Panc1 (cell line): ENCODE measurements around the gene NPFF. TPM values are rescaled to one million over a fixed set of nuclear protein-coding genes. Genes with fewer than 3 reads are reported as not detected.

Experiments
- ATAC-seq: fragments of 200-7000 bp; cut with Tn5 transposase; 2 replicates; pipeline ENCODE4 v1.9.1; 2020; ENCODE audit warnings: mild to moderate bottlenecking, moderate library complexity
- BruUV-seq: library from RNA; stranded (reverse); fragments of 400-500 nt; replicated peaks from 2 replicates; lab custom pipeline; 2021; lab: Mats Ljungman, UMichigan
- CTCF ChIA-PET: fragments of 300-600 bp; sonication (Branson Sonifier 250); formaldehyde crosslinking; loops from one replicate; lab custom pipeline; 2022; ENCODE audit warnings: antibody characterized with exemption; lab: Charles Lee
- POLR2A ChIA-PET: fragments of 300-600 bp; sonication (Branson Sonifier 250); formaldehyde crosslinking; loops from one replicate; lab custom pipeline; 2022; ENCODE audit warnings: antibody characterized with exemption; lab: Charles Lee
- DNase-seq: peaks from one replicate; pipeline ENCODE4 v3.0.0-alpha.2; 2010; ENCODE audit warnings: low read depth, low spot score
- H3K27ac ChIP-seq: 2 replicates; pipeline ENCODE4 v1.5.1; 2011; ENCODE audit warnings: mild to moderate bottlenecking, low read length, inconsistent platforms
- H3K27me3 ChIP-seq: fragments of 200-500 bp; sonication (Bioruptor generic); 2 replicates; pipeline ENCODE4 v1.6.0; 2014; ENCODE audit warnings: low read length, inconsistent platforms; ENCODE audit not compliant: control insufficient read depth, insufficient read depth
- H3K36me3 ChIP-seq: fragments of 200-500 bp; sonication (Bioruptor generic); 2 replicates; pipeline ENCODE4 v1.5.1; 2014; ENCODE audit warnings: inconsistent platforms, mild to moderate bottlenecking, low read length, moderate library complexity; ENCODE audit not compliant: control insufficient read depth, insufficient read depth
- H3K4me1 ChIP-seq: 2 replicates; pipeline ENCODE4 v1.5.1; 2011; ENCODE audit warnings: inconsistent platforms, mild to moderate bottlenecking, low read length, moderate library complexity; ENCODE audit not compliant: control insufficient read depth, insufficient read depth
- H3K4me3 ChIP-seq, 2 experiments: 2 replicates each; pipeline ENCODE4 v1.5.1; 2011 to 2012; ENCODE audit warnings: low read depth in 2 of 2, low read length in 2 of 2, mild to moderate bottlenecking in 2 of 2, inconsistent platforms in 1 of 2, moderate library complexity in 1 of 2
- H3K9me3 ChIP-seq: fragments of 200-500 bp; sonication (Bioruptor generic); 2 replicates; pipeline ENCODE4 v1.5.1; 2014; ENCODE audit warnings: low read depth, mild to moderate bottlenecking, inconsistent platforms, low read length, moderate library complexity; ENCODE audit not compliant: control insufficient read depth, insufficient read depth
- CTCF ChIP-seq: fragments of 450-650 bp; IDR thresholded peaks from 2 replicates; pipeline ENCODE4 v1.5.1; 2017; ENCODE audit warnings: mild to moderate bottlenecking
- POLR2AphosphoS5 ChIP-seq: IDR thresholded peaks from 2 replicates; pipeline ENCODE4 v1.6.1; 2012; ENCODE audit warnings: mild to moderate bottlenecking, low read depth, low read length, moderate library complexity
- REST ChIP-seq, 2 experiments: IDR thresholded peaks; 2 replicates each; pipeline ENCODE4 v1.6.1; 2011 to 2012; ENCODE audit warnings: low read depth in 2 of 2, control low read depth in 1 of 2, low read length in 1 of 2, mild to moderate bottlenecking in 1 of 2, moderate library complexity in 1 of 2; ENCODE audit not compliant: insufficient read depth in 1 of 2
- SIN3A ChIP-seq: IDR thresholded peaks from 2 replicates; pipeline ENCODE4 v1.6.1; 2012; ENCODE audit warnings: low read depth, mild to moderate bottlenecking, low read length, moderate library complexity, borderline replicate concordance; ENCODE audit not compliant: insufficient read depth
- TCF7L2 ChIP-seq: IDR thresholded peaks from 2 replicates; pipeline ENCODE4 v1.6.1; 2011; ENCODE audit warnings: mild to moderate bottlenecking, low read depth, low read length, inconsistent platforms
- in situ Hi-C: cut with HindIII; loops from 2 replicates; pipeline ENCODE4 v1.10.0; 2016; ENCODE audit warnings: low sequenced_read_pairs, low pct_unique_long_range_greater_than_20kb
- intact Hi-C: fragments of 100-400 bp; cut with micrococcal nuclease; formaldehyde crosslinking; loops from one replicate; pipeline ENCODE4 v1.10.0; 2022; ENCODE audit not compliant: unreplicated experiment
- total RNA-seq: library from RNA; stranded (reverse); gene quantifications from one replicate; pipeline ENCODE4 v1.2.1, GENCODE V29; 2021; ENCODE audit not compliant: unreplicated experiment

The NPFF gene
- total RNA-seq, 1 experiment from 2014 or later: not detected

GRCh38 chr12:53523131-53523530 is 15.8 kb upstream of the NPFF start:
- intact Hi-C loops: no loop called here
- in situ Hi-C loops: no loop called here
- ATAC-seq: peak; percentile 69
- TF ChIP-seq SIN3A: no peak
- no peak for TF ChIP-seq POLR2AphosphoS5
- TF ChIP-seq CTCF: no peak
- TF ChIP-seq TCF7L2: no peak
- no peak for TF ChIP-seq REST (IDR thresholded peaks at IDR 0.05; ENCODE audit: insufficient read depth in 1 of 2, low read depth in 2 of 2, low read length in 1 of 2)
- ChIA-PET POLR2A (no interaction called here), CTCF (no interaction called here)
- Histone ChIP-seq H3K27ac (no peak overlapping the region), H3K4me1 (no peaks in the 10 kb centered on the region), H3K4me3 (no peak overlapping the region), H3K9me3 (no peaks in the 10 kb centered on the region), H3K36me3 (peaks cover 10% of the 10 kb centered on the region; the same call in 1 of the 2 replicates), H3K27me3 (no peaks in the 10 kb centered on the region)
- BruUV-seq: no TSS peak
- no peak for DNase-seq

GRCh38 chr12:53518381-53518780 is 11.1 kb upstream of the NPFF start:
- H3K4me1 ChIP-seq: no peaks in the 10 kb centered on the region
- no TSS peak for BruUV-seq
- POLR2A ChIA-PET: no interaction called here
- DNase-seq (no peak), ATAC-seq (no peak)
- no peaks in the 10 kb centered on the region for H3K9me3 ChIP-seq
- H3K27ac ChIP-seq: no peak overlapping the region
- CTCF ChIA-PET: no interaction called here
- in situ Hi-C loops (no loop called here), intact Hi-C loops (no loop called here)
- H3K4me3 ChIP-seq: no peak overlapping the region
- peaks cover 10% of the 10 kb centered on the region; the same call in 1 of the 2 replicates for H3K36me3 ChIP-seq
- TF ChIP-seq CTCF (no peak), SIN3A (no peak), POLR2AphosphoS5 (no peak), REST (IDR thresholded peaks at IDR 0.05; ENCODE audit: insufficient read depth in 1 of 2, low read depth in 2 of 2, low read length in 1 of 2) (no peak), TCF7L2 (no peak)
- no peaks in the 10 kb centered on the region for H3K27me3 ChIP-seq
